DND-41 (cell line): ENCODE data around the gene PHRF1.

ENCODE experiments used
- EZH2 ChIP-seq: IDR thresholded peaks from 3 replicates; pipeline ENCODE4 v1.6.1; 2012; ENCODE audit warnings: borderline replicate concordance, low read depth, mild to moderate bottlenecking, moderate library complexity, low read length, inconsistent platforms; ENCODE audit not compliant: severe bottlenecking
- TF ChIP-seq, protein P1 (sequence below): IDR thresholded peaks from 2 replicates; pipeline ENCODE4 v1.5.1; 2012; ENCODE audit warnings: borderline replicate concordance, low read length, moderate library complexity, mild to moderate bottlenecking; ENCODE audit not compliant: poor library complexity, severe bottlenecking; ENCODE audit errors: extremely low read depth

- TF ChIP-seq, protein P1, sequence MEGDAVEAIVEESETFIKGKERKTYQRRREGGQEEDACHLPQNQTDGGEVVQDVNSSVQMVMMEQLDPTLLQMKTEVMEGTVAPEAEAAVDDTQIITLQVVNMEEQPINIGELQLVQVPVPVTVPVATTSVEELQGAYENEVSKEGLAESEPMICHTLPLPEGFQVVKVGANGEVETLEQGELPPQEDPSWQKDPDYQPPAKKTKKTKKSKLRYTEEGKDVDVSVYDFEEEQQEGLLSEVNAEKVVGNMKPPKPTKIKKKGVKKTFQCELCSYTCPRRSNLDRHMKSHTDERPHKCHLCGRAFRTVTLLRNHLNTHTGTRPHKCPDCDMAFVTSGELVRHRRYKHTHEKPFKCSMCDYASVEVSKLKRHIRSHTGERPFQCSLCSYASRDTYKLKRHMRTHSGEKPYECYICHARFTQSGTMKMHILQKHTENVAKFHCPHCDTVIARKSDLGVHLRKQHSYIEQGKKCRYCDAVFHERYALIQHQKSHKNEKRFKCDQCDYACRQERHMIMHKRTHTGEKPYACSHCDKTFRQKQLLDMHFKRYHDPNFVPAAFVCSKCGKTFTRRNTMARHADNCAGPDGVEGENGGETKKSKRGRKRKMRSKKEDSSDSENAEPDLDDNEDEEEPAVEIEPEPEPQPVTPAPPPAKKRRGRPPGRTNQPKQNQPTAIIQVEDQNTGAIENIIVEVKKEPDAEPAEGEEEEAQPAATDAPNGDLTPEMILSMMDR, result no peak
- TF ChIP-seq EZH2, result no peak
Observed at GRCh38 chr11:645536-645935, 69.3 kb downstream of the PHRF1 start.
